Tibial artery (tissue), 4 donors: ENCODE measurements around the gene ORM2.

ENCODE experiments used
- DNase-seq, 2 donors: peaks; one replicate each; pipeline ENCODE4 v3.0.0-alpha.2; 2019
- H3K27ac ChIP-seq, 2 donors: fragments of 200-600 bp; sonication (generic) in 1 of 2; 1 replicate in 1 of 2; 2 replicates in 1 of 2; pipeline ENCODE4 v1.5.1; 2018 to 2019; ENCODE audit warnings: mild to moderate bottlenecking in 1 of 2
- H3K27me3 ChIP-seq, 2 donors: fragments of 200-600 bp; sonication (generic) in 1 of 2; one replicate each; pipeline versions ENCODE4 v1.5.1 to v1.6.0; 2016 to 2019
- H3K36me3 ChIP-seq, 3 donors: fragments of 200-600 bp; sonication (generic) in 2 of 3; one replicate each; pipeline ENCODE4 v1.5.1; 2016 to 2019; ENCODE audit warnings: mild to moderate bottlenecking in 2 of 3
- H3K4me1 ChIP-seq, 4 donors: fragments of 200-600 bp; sonication (generic) in 2 of 4; 1 replicate in 3 of 4; 2 replicates in 1 of 4; pipeline ENCODE4 v1.5.1; 2016 to 2019
- H3K4me3 ChIP-seq, 2 donors: fragments of 200-600 bp; sonication (generic) in 1 of 2; 1 replicate in 1 of 2; 2 replicates in 1 of 2; pipeline ENCODE4 v1.5.1; 2018 to 2019; ENCODE audit warnings: mild to moderate bottlenecking in 2 of 2
- H3K9me3 ChIP-seq, 3 donors: fragments of 200-600 bp; sonication (generic) in 1 of 3; one replicate each; pipeline ENCODE4 v1.5.1; 2016 to 2019
- CTCF ChIP-seq, 2 experiments: fragments of 200-600 bp in 1 of 2; fragments of 450-650 bp in 1 of 2; IDR thresholded peaks; one replicate each; pipeline ENCODE4 v1.5.1; 2017 to 2019; ENCODE audit warnings: antibody characterized with exemption in 2 of 2, mild to moderate bottlenecking in 1 of 2, moderate library complexity in 1 of 2
- intact Hi-C: fragments of 100-400 bp; cut with DNase I; formaldehyde crosslinking; loops from one replicate; pipeline ENCODE4 v1.15.0; 2023; ENCODE audit warnings: low total_unique reads

ORM2 gene

DNA sequence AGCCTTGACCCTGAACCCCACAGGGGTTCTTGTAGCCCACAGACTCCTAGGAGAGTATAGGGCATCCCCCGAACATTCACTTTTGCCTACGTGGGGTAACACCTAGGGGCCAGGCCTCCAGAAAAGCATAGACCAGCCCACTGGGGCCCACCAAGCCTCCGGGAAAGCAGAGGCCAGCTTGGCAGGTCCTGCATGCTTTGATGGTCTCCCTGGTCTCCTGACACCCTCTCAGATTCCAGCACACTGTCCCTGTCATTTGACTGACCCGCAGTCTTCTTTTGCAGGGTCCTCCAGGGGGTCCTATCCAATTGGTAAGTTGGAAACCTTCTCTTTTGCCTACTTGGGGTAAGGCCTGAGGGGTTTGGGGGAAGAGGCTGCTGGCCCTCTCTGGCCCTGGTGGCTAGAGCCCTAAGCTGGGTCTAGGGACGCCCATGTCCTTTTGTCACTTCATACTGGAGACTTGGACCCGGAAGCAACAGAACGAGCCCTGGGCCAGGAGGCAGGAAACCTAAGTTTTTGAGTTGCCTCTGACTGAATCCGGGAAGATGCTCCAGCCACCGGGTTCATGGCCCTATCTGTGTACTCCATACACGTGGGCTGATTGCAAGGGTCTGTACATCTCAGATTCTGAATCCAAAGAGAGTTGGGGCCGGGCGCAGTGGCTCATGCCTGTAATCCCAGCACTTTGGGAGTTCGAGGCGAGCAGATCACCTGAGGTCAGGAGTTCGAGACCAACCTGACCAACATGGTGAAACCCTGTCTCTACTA is 27.7 kb upstream of the ORM2 start:
- intact Hi-C loops = no loop called here
- Histone ChIP-seq H3K36me3 (peaks cover 0 to 16% (median 0%) of the 10 kb centered on the region in 3 donors), H3K9me3 (no peaks in the 10 kb centered on the region), H3K27ac (no peak overlapping the region), H3K27me3 (no peaks in the 10 kb centered on the region), H3K4me3 (no peak overlapping the region), H3K4me1 (peaks cover 0 to 6% (median 0%) of the 10 kb centered on the region in 4 donors)
- TF ChIP-seq CTCF (IDR thresholded peaks at IDR 0.05) = no peak
- peak; percentile 1 to 51 for DNase-seq

GRCh38 chr9:114302727-114303126 is 26.9 kb upstream of the ORM2 start:
- no peak for TF ChIP-seq CTCF (IDR thresholded peaks at IDR 0.05)
- Histone ChIP-seq H3K27ac (no peak overlapping the region), H3K36me3 (peaks cover 0 to 16% (median 0%) of the 10 kb centered on the region in 3 donors), H3K9me3 (no peaks in the 10 kb centered on the region), H3K4me3 (no peak overlapping the region), H3K4me1 (peaks cover 0 to 6% (median 0%) of the 10 kb centered on the region in 4 donors), H3K27me3 (no peaks in the 10 kb centered on the region)
- peak in 1 of 2 donors; percentile 34 for DNase-seq
- intact Hi-C loops = no loop called here

GRCh38 chr9:114303571-114303970 is 26.1 kb upstream of the ORM2 start:
- Histone ChIP-seq H3K27me3 (no peaks in the 10 kb centered on the region), H3K9me3 (no peaks in the 10 kb centered on the region), H3K4me1 (peaks cover 0 to 6% (median 0%) of the 10 kb centered on the region in 4 donors), H3K4me3 (no peak overlapping the region), H3K36me3 (peaks cover 0 to 19% (median 0%) of the 10 kb centered on the region in 3 donors), H3K27ac (no peak overlapping the region)
- intact Hi-C loops = no loop called here
- no peak for DNase-seq
- no peak for TF ChIP-seq CTCF (IDR thresholded peaks at IDR 0.05)

- no peaks in the 10 kb centered on the region for H3K27me3 ChIP-seq
- intact Hi-C loops = no loop called here
- no peak for DNase-seq
- no peak for TF ChIP-seq CTCF (IDR thresholded peaks at IDR 0.05)
- peaks cover 0 to 6% (median 0%) of the 10 kb centered on the region in 4 donors for H3K4me1 ChIP-seq
- no peaks in the 10 kb centered on the region for H3K9me3 ChIP-seq
- H3K4me3 ChIP-seq = no peak overlapping the region
- no peak overlapping the region for H3K27ac ChIP-seq
- peaks cover 0 to 23% (median 0%) of the 10 kb centered on the region in 3 donors for H3K36me3 ChIP-seq
These were observed 25.7 kb upstream of the ORM2 start for GRCh38 chr9:114303977-114304376.

DNA sequence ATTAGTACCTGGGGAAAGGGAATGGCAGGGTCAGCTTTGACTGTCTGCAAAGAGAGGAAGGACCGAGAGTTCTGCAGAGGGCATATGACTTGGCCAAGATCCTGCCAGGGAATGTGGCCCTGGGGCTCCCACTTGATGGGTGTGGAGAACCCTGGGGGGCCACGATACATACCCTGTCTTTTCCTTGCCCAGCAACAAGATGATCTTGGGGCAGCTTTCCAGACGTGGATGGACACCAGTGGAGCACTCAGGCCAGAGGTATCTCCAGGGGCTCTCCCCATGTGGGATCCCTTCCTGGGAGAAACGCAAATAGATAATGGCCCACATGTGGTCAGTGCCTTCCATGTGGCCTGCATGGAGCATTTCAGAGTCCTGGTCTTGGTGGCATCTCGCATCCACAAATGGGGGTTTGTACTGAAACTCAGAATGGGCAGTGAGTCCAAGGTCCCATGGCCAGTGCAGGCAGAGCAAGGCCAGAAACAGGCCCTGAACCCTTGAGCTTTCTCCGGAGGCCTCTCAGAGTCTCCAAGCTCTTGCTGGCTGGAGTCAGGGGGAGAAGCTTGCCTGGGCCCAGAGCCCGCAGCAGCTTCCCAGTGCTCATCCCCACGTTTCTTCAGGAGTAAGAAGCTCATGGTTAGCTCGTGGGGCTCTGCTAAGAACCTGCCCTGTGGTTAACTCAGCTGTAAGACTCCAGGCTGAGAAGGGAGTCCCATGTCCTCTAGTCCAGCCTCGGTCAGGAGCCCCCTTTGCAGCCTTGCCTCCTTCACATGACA is 25.1 kb upstream of the ORM2 start:
- no peaks in the 10 kb centered on the region for H3K9me3 ChIP-seq
- H3K4me3 ChIP-seq = no peak overlapping the region
- H3K27me3 ChIP-seq = no peaks in the 10 kb centered on the region
- intact Hi-C loops = no loop called here
- H3K36me3 ChIP-seq = peaks cover 0 to 25% (median 0%) of the 10 kb centered on the region in 3 donors
- no peak overlapping the region for H3K27ac ChIP-seq
- H3K4me1 ChIP-seq = peaks cover 0 to 6% (median 0%) of the 10 kb centered on the region in 4 donors
- DNase-seq = peak in 1 of 2 donors; percentile 56
- no peak for TF ChIP-seq CTCF (IDR thresholded peaks at IDR 0.05)
